HG03060 (cell line): ENCODE data around the gene MPPED2.

Source experiments
- ATAC-seq: cut with Tn5 transposase; IDR thresholded peaks from one replicate; pipeline ENCODE4 v1.9.1; 2021; ENCODE audit warnings: low read depth, moderate number of reproducible peaks; ENCODE audit not compliant: unreplicated experiment

Gene MPPED2

DNA sequence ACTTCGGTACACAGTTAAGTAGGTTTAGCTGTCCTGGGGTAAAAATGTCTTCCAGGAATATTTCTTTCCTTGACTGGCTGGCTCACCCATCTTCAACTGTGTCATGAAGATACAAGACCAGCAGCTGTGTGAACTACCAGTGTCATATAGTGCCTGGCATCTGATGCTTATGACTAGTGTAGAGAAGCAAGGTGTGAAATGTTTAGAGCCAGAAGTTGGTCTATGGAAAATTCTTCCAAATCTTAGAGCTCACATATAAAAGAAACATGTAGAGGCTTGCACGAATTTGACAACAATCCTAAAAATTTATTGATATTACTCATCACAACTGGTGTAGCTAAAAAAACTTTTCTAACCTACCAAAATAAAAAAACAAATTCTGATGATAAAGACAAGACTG, 208.8 kb downstream of the MPPED2 start:
- ATAC-seq: no peak

DNA sequence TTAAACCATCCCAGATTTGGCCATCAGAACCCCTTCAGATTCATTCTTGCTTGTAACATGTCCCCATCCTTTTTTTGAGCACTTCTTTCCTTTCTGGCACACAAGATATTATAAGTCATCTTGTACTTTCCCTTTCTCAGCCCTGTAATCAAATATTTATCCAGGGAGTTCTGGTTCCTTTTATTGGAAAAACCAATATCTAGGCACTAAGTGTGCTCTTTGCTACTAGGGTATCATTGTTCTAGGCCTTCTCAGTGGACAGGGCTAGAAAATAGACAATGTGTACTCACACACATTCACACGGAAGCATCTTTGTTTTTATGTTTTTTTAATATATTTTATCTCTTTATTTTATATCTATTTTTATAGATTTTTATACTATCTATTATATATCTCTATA, 216.0 kb downstream of the MPPED2 start:
- ATAC-seq: no peak

DNA sequence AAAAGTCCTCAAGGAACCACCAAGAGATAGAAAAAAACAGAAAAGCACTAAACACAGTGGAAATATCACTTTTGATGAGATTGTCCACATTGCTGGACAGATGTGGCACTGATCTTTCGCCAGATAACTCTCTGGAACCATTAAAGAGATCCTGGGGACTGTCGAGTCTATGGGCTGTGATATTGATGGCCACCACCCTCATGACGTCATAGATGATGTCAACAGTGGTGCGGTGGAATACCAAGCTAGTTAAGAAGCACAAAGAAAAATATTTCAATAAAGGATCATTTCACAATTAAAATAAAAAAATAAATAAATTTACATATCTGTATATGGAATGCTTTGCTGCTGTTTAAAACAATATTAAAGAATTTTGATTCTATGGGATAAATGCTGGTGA, 217.8 kb downstream of the MPPED2 start:
- ATAC-seq: no peak

DNA sequence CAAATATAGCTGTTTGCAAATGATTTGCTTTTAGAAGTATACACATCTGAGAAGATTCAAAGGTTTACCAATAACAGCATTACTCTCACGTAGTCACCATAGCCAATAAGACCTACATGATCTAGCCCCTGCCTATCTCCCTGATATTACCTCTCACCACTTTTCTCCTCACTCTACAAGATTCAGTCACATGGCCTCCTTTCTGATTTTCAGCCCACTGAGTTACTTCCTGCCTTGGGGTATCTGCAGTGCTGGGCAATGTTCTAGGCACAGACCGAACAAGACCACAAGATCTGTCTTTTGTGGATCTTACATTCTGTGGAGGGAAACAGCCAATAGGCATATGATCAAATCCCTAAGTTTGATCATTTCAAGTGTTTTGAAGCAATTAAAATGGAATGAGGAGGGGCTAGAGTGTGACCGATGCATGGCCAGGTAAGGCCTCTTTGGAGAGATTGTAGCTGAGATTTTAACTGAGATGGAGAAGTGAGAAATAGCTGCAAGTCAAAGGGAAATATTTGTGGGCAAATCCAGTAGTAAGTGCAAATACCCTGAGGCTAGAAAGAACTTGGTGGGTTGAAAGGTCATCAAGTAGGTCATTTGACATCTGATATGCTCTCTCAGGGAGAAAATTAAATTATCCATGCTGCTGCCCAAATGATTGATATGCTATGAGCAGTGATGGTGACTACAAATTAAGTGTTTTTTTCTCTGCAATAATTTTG, 220.2 kb downstream of the MPPED2 start:
- no peak for ATAC-seq

DNA sequence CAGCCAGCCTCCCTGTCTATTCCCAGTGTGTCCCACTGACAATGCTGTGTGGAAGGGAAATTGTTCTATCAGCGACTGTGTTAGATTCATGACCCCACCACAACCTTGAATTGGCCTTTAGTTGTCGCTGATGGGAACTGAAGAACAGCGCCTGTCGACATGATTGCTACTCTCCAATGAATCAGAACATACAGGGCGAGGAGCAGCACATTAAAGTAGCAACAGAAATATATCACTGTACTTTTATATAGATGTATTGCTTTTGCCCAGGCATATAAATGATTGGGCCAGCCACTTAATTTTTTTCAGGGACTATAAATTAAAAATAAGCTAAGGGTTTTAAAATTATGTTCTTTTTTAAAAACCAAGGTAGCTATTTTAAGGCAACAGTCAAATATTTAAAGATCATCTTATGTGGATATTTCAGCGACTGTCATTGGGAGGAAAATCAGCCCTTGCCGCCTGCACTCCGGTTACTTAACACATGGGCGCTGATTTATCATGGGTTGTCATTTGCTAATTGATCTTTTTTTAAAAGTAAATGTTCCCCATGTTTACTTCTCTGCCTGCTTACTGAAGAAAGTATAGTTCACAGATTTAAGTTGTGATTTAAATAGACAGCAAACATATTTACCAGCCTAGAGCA, 221.2 kb downstream of the MPPED2 start:
- no peak for ATAC-seq

DNA sequence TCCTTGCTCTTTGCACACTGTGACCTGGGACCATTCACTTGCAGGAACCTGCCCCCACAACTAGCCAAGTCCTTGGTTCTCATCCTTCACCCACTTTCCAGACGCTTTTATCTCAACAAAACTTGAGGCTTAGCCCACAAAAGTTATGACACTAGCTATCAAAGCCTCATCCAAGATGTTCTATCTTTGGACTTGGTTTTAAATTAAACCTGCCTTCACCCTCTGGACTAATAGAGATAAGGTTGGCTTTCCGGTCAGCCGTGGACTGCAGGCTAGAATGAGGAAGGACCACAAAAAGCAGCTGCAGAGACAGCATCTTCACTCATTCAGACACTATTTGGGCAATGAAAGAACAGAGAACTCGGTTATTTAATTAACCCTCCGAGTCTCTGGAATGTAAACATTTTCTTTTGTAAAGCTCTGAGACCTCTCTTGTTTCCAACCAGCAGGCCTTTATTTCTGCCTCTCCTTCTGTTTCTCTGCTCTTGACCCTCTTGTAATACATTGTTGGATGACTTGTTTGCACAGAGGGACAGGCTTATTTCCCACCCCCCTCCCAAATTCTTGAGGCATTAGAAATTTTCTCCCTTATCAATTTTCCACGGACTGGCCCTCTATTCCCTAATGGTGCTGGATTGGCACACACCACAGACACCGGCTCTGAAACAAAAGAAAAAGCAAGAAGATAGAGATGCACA, 221.9 kb downstream of the MPPED2 start:
- ATAC-seq: no peak

DNA sequence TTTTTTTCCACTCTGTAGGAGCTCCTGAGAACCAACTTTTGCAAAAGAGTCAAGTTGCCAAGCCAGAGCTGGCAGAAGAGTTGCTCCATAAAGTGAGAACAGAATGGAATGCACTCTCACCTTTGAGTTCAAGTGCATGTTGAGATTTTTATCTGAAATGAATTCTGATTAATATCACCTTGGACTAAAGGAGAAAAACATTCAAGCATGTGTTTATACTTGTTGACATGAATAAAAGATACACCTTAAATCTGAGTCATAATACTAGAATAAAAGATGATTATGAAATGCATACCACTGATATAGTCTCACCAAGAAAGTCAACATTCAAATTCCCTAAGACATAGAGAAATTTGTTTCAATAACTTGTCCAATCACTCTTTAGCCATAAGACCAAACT, 225.4 kb downstream of the MPPED2 start:
- ATAC-seq: no peak
